Testis (tissue), 2 donors: ENCODE results near the gene KRTAP1-5.

Source experiments
- POLR2A ChIP-seq: fragments of 450-650 bp; IDR thresholded peaks from one replicate; pipeline ENCODE4 v1.6.1; 2017; ENCODE audit warnings: antibody characterized with exemption, mild to moderate bottlenecking, moderate library complexity
- TF ChIP-seq, protein P1 (sequence below), 3 experiments: fragments of 450-650 bp in 2 of 3; fragments of 200-600 bp in 1 of 3; sonication (generic) in 1 of 3; IDR thresholded peaks; one replicate each; pipeline ENCODE4 v1.5.1; 2016 to 2019; ENCODE audit warnings: antibody characterized with exemption in 3 of 3, mild to moderate bottlenecking in 2 of 3, moderate library complexity in 1 of 3

DNA sequence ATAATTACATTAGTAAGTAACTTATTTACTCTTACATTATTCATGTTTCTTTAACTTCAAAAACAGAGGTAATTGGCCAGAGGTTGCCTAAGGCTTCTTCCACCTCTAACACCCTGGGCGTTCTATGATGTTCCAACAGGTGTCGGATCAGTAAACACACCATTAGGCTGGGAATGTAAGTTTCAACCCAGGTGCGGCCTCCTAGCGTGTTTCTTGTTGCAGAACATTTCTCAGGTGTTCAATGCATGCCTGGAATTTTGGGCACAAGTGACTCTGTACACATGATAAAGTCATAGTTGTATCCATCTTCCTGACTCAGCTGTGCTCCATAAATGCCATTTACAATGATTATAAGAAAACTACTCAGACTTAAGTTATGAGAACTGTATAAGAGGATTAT is 27.0 kb upstream of the KRTAP1-5 start:
- TF ChIP-seq, protein P1, sequence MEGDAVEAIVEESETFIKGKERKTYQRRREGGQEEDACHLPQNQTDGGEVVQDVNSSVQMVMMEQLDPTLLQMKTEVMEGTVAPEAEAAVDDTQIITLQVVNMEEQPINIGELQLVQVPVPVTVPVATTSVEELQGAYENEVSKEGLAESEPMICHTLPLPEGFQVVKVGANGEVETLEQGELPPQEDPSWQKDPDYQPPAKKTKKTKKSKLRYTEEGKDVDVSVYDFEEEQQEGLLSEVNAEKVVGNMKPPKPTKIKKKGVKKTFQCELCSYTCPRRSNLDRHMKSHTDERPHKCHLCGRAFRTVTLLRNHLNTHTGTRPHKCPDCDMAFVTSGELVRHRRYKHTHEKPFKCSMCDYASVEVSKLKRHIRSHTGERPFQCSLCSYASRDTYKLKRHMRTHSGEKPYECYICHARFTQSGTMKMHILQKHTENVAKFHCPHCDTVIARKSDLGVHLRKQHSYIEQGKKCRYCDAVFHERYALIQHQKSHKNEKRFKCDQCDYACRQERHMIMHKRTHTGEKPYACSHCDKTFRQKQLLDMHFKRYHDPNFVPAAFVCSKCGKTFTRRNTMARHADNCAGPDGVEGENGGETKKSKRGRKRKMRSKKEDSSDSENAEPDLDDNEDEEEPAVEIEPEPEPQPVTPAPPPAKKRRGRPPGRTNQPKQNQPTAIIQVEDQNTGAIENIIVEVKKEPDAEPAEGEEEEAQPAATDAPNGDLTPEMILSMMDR (IDR thresholded peaks at IDR 0.05), result no peak
- no peak for TF ChIP-seq POLR2A
